Astrocyte (in vitro differentiated cells and primary cell): ENCODE results near the gene TLCD1.

Experiments
- CTCF ChIP-seq: IDR thresholded peaks from 2 replicates; pipeline ENCODE4 v1.5.1; 2011; ENCODE audit warnings: low read depth, mild to moderate bottlenecking, inconsistent platforms, low read length, moderate library complexity; ENCODE audit not compliant: insufficient read depth
- EZH2 ChIP-seq: IDR thresholded peaks from 2 replicates; pipeline ENCODE4 v1.6.1; 2012; ENCODE audit warnings: mild to moderate bottlenecking, low read length, inconsistent platforms; ENCODE audit not compliant: insufficient read depth

- TF ChIP-seq CTCF (no peak), EZH2 (no peak)
These were observed 1.4 kb downstream of the TLCD1 start for GRCh38 chr17:28724500-28725165.
